SU-DHL-6 (cell line): ENCODE data around the gene SPO11.
A peak's percentile ranks its signal among the peaks of the same experiment; 100 is the strongest.

Experiments used
- EZH2phosphoT487 ChIP-seq: fragments of 200-600 bp; sonication (generic), shearing (Covaris generic); conservative IDR thresholded peaks from 2 replicates; pipeline ENCODE4 v1.6.1; 2018; ENCODE audit warnings: mild to moderate bottlenecking, antibody characterized with exemption, low read length, moderate library complexity, mixed read lengths
- TF ChIP-seq, protein P1 (sequence below): fragments of 200-600 bp; sonication (generic); IDR thresholded peaks from one replicate; pipeline ENCODE4 v1.5.1; 2017; ENCODE audit warnings: antibody characterized with exemption, mild to moderate bottlenecking, low read length, moderate library complexity; ENCODE audit not compliant: insufficient read depth, poor library complexity, severe bottlenecking

GRCh38 chr20:57381596-57382503, 52.2 kb downstream of the SPO11 start:
- TF ChIP-seq, protein P1, sequence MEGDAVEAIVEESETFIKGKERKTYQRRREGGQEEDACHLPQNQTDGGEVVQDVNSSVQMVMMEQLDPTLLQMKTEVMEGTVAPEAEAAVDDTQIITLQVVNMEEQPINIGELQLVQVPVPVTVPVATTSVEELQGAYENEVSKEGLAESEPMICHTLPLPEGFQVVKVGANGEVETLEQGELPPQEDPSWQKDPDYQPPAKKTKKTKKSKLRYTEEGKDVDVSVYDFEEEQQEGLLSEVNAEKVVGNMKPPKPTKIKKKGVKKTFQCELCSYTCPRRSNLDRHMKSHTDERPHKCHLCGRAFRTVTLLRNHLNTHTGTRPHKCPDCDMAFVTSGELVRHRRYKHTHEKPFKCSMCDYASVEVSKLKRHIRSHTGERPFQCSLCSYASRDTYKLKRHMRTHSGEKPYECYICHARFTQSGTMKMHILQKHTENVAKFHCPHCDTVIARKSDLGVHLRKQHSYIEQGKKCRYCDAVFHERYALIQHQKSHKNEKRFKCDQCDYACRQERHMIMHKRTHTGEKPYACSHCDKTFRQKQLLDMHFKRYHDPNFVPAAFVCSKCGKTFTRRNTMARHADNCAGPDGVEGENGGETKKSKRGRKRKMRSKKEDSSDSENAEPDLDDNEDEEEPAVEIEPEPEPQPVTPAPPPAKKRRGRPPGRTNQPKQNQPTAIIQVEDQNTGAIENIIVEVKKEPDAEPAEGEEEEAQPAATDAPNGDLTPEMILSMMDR, result peak; percentile 90
- no peak for TF ChIP-seq EZH2phosphoT487
